Measurements from ENCODE around the gene TMEM97.
"Not testable (repeated sequence)": the region's sequence is repeated elsewhere in the genome, so short reads cannot be mapped to it uniquely, and the experiment has no call there.

- not testable (repeated sequence) for TF ChIP-seq CTCF, POLR2A, POLR2AphosphoS5 (IDR thresholded peaks at IDR 0.05)
Observed at GRCh38 chr17:28273341-28273740, 45.7 kb upstream of the TMEM97 start.

Data from suprapubic skin (tissue), 4 donors.